ENCODE data around the gene ABHD12B. TPM values are rescaled to one million over a fixed set of nuclear protein-coding genes. Genes with fewer than 3 reads are reported as not detected.

The ABHD12B gene
- polyA plus RNA-seq, 3 donors = 0.81 to 1.3 (median 1.0) TPM

DNA sequence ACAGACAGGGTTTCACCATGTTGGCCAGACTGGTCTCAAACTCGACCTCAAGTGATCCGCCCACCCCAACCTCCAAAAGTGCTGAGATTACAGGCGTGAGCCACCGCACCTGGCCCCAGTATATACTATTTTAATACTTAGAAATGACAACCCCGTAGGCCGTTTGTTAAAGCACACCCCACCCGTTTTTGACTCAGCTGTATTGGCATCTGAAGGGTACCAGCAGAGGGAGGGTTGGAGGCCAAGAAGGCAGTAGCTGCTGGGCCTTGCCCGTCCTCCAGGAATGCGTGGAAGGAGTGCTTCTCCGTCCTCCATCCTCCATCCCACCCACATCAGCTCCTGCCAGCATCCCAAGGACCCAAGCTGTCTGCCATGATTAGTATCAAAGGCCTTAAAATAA is 34.6 kb upstream of the ABHD12B start:
- no peak for DNase-seq (ENCODE audit: extremely low read depth in 1 of 11, low read depth in 9 of 11, low spot score in 4 of 11)

DNA sequence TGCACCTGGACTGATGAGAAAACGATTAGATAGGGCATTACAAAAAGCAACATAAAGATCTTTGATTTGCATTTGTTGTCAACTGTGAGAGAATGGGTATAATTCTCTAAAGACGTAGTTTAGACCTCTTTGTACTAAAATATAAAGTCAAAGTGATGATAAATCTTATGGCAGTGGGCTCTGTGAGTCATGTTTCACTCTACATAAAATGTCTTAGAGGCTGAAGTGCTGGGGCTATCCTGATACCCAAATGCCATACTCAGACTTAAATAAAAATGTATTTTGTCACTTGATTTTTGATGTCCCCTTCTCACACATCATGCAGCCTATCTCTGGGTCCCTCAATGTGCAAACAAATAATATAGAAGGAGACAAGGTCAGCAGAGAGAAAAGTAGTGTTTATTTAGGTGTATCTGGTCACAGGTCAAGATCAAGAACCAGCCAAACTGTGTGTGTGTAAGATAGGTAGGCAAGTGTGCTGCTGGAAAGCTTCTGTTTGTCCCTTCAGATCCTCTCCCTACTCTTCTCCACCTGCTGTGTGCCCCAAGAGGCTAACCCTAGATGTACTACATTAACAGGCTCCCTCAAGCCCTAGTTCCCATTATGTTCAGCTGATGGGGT is 33.9 kb upstream of the ABHD12B start:
- DNase-seq (ENCODE audit: extremely low read depth in 1 of 11, low read depth in 9 of 11, low spot score in 4 of 11) = no peak

DNA sequence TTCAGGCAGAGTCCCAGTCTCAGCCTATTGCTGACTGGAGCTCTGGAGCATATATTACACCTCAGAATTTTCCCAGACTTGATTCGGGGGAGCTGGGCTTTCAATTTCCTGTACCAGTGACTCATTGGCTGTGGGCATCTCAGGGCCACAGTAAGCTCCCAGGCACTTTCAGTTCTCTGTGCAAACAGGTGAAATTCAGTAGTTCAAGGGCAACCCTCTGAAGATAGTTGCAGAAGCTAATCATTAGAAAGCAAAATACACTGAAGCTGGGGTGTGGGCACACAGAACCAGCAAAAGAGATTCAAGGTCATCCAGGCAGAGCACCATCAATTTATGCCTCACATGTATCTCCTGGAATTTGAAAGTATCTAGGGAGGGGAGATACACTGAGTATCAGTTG is 32.8 kb upstream of the ABHD12B start:
- DNase-seq (ENCODE audit: extremely low read depth in 1 of 11, low read depth in 9 of 11, low spot score in 4 of 11) = no peak

DNA sequence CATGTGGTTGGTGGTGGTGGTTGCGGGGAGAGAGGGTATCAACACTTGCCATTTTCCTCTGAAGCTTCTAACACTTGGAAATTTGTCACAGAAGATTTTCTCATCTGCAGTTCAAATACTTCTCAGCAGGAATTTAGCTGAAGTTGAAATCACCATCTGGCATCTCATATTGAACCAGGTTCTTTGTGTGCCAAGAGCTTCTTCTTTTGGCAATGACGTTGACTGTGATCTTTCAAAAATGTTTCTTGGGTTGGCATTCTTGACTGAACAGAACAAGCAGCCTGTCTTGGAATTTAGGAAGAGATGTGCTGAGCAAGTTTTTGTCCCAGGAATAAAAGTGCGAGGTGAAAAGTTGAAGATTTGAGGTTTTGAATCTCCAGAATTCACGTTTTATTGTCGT is 32.2 kb upstream of the ABHD12B start:
- no peak for DNase-seq (ENCODE audit: extremely low read depth in 1 of 11, low read depth in 9 of 11, low spot score in 4 of 11)

DNA sequence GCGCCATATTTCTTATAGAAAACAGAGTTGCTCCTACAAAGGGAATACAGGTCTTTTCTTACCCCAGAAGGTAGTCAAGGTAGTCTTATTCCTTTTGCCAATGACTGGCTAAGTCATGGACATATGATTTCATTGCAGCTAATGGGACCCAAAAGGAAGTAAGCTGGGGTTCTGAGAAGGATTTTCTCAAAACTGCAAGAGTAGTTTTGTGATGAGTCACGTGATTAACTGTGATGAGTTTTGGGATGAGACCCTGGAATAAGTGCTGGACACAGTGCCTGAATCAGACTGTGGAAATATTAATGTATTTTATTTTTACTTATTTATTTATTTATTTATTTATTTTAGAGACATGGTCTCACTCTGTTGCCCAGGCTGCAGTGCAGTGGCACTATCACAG is 27.5 kb upstream of the ABHD12B start:
- DNase-seq (ENCODE audit: extremely low read depth in 1 of 11, low read depth in 9 of 11, low spot score in 4 of 11) = no peak

DNA sequence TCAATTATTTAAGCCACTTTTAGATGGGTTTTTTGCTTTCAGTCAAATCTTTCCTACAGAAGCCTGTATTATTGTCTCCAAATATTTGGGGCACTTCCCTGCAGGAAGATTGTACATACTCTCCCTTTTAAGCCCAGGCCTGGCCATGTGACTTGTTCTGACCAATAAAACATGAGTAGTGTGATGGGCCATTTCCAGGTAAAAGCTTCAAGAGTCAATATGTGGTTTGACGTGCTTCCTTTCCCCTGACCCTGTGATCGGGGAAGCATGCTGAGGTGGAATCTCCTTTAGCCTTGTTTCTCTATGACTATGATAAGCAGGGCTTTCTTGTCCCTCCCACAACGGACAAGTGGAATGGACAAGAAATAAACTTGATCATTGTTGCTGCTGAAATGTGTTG is 26.7 kb upstream of the ABHD12B start:
- DNase-seq (ENCODE audit: extremely low read depth in 1 of 11, low read depth in 9 of 11, low spot score in 4 of 11) = no peak

DNA sequence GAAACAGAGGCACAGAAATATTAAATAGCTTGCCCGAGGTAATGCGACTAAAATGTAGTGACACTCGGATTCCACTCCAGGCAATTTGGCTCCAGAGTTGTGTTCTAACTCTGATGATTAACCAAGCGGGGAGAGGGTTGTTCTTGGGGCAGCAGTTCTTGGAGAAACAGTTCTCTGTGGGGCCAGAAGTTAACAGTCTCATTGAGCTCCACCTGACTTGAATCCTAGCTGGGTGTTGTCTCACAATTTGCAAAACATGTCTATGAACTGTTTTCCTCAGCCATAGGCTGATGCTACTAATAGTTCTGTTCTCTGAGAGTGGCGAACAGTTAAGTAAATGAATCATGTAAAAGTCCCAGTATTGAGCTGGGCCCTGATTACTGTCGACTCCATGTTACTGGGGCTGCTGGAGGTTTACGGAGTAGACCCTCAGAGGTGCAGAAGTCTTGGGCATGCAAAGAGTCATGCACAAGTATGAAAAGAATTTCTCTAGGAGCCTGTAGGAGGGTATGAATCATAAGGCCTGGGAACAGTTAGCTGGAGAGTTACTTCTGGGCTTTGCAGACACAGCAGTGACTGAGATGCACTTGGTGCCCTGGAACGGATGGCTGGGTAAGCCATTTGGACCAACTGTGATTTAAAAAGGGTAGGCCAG is 25.5 kb upstream of the ABHD12B start:
- DNase-seq (ENCODE audit: extremely low read depth in 1 of 11, low read depth in 9 of 11, low spot score in 4 of 11) = no peak

DNA sequence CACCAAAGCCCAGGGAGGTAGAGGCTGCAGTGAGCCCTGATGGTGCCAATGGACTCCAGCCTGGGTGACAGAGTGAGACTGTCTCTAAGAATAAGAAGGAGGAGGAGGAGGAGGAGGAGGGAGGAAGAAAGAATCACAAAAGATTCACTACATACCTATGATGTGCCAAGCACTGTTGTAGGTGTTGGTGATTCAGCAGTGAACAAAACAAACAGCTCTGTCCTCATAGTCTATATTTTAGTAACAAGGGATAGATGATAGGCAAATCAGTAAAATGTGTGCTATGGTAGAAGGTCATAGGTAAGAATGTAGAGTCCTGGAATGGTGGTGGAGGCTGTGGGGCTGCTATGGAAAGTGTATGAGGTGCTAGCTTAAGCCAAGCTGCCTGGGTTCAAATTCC is 18.0 kb upstream of the ABHD12B start:
- DNase-seq (ENCODE audit: extremely low read depth in 1 of 11, low read depth in 9 of 11, low spot score in 4 of 11) = no peak

DNA sequence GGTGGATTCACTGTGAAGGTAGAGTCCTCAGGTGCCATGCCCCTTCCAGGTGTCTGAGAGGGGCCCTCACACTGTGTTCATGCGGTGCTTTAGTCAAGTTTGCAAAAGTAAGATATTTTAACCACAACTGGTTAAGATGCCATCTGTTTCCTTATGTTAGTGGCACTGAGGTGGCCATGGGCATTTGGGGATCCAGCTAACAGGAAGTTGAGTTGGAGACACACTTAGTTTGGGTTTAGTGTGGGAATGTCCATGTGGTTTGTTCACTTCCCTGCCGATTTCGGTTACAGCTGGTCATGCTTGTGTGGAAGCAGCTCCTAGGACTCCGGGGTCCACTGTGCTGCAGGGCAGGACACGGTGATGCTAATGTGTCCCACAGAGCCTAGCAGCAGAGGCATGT is 17.3 kb upstream of the ABHD12B start:
- DNase-seq (ENCODE audit: extremely low read depth in 1 of 11, low read depth in 9 of 11, low spot score in 4 of 11) = no peak

DNA sequence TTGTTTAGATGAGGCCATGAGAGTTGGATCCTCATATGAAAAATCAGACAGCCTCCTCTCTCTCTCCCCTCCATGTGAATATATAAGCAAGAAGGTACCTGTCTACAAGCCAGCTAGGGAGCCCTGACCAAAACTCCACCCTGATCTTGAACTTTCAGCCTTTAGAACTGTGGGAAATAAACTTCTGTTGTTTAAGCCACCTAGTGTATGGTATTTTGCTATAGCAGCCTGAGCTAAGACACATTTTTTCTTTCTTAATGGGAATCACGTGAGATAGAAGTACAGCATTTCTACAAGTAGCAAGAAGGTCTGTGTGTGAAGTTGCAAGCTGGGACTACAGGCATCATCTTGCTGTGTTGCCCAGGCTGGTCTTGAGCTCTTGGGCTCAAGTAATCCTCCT is 16.3 kb upstream of the ABHD12B start:
- DNase-seq (ENCODE audit: extremely low read depth in 1 of 11, low read depth in 9 of 11, low spot score in 4 of 11) = no peak

DNA sequence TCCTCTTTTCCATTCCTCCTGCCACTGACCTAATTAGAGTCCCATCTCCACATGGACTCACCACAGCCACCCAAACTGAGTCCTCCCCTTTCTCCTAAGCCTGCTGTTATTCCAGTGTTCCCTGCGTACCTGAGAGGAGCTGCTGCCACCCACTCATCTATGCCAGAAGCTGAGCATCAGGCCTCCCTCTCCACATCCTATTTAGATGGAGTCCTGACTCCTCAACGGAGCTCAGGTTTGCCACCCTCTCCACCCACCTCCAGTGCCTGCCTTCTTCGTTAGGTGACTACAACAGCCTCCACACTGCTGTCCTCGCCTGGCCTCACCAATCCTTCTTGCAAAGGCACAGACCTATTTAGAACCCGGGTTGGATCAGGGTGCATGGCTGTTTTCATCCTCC is 15.2 kb upstream of the ABHD12B start:
- no peak for DNase-seq (ENCODE audit: extremely low read depth in 1 of 11, low read depth in 9 of 11, low spot score in 4 of 11)

DNA sequence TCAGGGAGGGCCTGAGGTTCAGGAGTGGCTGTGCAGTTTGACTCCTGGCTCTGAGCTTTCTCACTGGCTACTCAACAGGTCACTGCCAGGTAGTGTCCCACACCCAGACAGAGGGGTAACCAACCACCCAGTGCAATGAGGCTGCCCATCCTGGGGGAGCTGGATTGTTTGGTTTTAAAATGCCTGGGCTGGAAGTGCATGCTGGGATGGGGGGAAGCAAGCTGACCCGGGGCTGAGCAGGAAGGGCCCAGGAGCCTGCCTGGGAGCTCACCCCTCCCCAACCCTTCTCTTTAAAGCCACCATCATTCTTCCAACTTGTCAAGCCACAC is 12.6 kb upstream of the ABHD12B start:
- peak in 2 of 11 donors; percentile 9 to 29 for DNase-seq (ENCODE audit: extremely low read depth in 1 of 11, low read depth in 9 of 11, low spot score in 4 of 11)

DNA sequence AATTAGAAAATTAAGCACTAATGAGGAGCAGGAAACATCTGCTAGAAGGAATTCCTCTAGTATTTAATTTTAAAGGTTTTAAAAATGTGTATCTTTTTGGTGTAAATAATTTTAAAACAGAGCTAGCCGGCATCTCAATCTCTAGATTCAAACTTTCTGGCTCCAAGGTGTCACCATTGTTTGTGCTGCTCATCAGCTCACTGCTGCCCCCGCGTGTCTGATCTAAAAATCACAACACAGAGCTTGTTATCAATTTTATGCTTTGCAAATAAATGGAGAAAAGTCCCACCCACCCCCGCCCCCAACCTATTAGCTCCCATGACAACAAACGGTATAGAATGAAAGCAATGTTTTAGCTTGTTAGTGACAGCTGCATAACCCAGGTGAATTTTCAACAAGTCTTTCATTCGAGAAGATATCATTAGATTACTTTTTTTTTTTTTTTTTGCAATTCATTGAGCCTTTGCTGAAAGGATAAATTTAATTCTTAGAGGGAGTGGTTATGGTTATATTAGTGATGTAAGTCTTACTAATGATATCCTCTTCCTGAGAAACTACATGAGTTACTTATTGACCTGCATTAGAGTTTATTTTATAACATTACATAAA is 11.3 kb upstream of the ABHD12B start:
- DNase-seq (ENCODE audit: extremely low read depth in 1 of 11, low read depth in 9 of 11, low spot score in 4 of 11) = peak; percentile 53 to 84 (median 71)

DNA sequence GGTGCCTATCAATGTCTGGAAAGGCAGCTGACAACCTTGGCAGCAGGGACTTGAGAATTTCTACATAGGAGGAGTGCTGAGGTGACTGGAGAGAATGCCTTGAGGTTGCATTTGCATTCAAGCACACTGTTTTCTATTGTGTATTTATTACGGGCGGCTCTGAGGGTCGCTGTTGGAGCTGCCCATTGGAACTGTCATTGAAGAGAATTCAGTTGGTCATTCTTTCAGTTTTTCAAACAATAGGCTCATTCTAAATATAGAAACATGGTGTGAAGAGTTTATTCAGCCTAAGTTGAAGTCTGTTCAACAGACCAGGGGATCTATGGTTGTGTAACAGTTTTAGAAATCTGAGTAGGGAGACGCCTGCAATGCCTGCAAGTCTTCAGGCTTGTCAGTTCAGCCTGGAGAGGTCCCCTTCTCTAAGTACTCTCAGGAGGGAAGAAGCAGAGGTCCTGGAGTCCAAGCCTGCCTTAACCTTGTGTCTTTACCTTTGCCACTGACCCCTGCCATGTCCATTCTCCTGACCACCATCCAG is 9.8 kb upstream of the ABHD12B start:
- no peak for DNase-seq (ENCODE audit: extremely low read depth in 1 of 11, low read depth in 9 of 11, low spot score in 4 of 11)

DNA sequence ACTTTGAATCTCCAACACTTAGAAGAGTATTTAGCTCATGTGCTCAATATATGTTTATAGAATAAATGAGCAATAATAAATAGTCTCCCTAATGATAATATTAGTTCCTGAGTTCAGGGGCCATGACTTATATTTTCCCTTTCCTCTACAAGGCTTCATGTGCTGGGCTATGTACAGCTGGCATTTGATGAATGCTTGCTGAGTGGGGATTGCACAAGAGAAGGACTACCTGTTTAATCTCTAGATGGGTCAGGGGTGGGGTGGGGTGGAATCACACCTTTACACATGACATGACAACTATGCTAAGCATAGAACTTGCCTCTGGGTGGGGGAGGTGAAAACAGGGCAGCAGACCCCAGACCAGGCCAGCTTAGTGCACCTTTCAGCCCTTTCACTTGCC is 7.6 kb upstream of the ABHD12B start:
- no peak for DNase-seq (ENCODE audit: extremely low read depth in 1 of 11, low read depth in 9 of 11, low spot score in 4 of 11)

DNA sequence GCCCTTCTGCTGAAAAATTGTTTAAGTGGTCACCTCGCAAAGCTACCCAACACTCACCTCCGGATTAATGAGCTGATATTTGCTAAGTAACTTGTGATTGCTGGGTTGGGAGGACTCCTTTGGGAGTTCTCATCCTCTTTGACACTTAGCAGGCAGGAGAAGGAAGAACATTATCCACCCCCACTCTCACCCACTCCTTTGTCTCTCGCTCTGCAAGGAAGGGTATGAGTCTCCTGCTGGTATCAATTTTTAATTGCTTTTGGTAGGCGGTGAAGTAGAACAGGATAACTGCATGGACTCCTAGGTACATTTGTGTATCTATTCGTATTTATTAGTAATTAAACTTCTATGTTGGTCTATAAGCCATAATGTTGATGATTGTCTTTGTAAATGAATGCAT is 6.9 kb upstream of the ABHD12B start:
- no peak for DNase-seq (ENCODE audit: extremely low read depth in 1 of 11, low read depth in 9 of 11, low spot score in 4 of 11)

DNA sequence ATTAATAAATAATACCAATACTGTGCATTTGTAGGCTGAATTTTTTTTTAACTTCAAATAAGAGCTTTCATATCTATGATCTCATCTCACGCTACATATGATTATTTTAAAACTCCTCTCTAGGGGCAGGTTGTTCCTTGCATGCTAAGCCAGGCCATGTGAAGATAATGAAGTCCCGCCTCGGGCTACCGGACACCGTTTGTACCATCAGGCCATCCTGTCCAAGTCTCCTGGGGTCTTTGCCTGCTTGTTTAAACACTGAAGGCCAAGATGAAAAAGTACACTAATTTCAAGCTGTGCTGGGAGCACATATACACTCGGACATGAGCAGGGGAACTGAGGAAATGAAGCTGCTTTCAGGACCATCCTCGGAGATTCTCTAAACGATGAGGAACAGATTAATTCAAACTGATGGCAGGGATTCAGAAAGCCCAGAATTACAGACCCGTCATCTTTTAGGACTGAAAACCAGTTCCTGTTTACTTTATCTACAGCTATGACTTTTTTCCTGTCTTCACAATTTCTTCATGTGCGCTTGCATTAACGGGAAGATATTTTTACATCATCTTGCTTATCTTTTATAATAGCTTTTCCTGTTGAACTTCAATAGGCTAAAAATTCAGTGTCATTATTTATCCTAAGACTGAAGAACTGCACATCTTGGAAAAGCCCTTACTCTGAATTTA is 6.3 kb upstream of the ABHD12B start:
- DNase-seq (ENCODE audit: extremely low read depth in 1 of 11, low read depth in 9 of 11, low spot score in 4 of 11) = no peak

DNA sequence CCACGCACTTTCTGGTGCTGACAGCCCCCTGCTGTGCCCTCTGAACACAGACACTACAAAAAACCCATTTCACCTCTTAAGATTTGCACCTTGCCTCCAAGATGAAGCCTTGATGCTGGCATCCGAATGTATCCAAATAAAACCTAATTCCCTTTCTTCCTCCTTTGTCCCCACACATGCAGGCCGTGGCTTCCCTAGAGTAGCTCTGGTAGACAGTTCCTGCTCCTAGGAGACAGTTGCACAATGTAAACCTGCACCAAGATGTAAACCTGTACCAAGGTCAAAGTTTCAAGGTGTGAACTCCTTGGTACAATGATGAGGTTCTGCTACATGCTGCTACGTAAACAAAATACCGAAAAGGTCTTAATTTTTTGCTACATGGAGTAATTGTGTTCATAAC is 625 bp upstream of the ABHD12B start:
- DNase-seq (ENCODE audit: extremely low read depth in 1 of 11, low read depth in 9 of 11, low spot score in 4 of 11) = no peak

DNA sequence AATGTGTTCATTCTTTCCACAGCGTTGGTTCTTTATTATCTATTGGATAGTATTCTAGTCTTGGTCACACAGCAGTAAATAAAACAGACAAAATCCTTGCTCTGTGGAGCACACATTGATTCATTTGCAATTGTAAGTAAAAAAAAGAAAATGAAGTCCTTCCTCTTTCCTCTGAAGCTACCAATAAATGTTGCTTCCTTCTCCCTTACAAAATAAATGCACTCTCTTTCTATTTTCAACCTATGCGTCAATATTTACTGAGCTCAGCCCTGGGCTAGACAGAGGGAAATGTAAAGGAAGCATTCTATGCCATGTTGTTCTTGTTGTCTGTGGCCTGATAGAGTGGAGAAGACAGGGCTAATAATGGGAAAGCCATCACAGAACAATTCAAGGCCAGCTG is 2.9 kb downstream of the ABHD12B start:
- DNase-seq (ENCODE audit: extremely low read depth in 1 of 11, low read depth in 9 of 11, low spot score in 4 of 11) = no peak

DNA sequence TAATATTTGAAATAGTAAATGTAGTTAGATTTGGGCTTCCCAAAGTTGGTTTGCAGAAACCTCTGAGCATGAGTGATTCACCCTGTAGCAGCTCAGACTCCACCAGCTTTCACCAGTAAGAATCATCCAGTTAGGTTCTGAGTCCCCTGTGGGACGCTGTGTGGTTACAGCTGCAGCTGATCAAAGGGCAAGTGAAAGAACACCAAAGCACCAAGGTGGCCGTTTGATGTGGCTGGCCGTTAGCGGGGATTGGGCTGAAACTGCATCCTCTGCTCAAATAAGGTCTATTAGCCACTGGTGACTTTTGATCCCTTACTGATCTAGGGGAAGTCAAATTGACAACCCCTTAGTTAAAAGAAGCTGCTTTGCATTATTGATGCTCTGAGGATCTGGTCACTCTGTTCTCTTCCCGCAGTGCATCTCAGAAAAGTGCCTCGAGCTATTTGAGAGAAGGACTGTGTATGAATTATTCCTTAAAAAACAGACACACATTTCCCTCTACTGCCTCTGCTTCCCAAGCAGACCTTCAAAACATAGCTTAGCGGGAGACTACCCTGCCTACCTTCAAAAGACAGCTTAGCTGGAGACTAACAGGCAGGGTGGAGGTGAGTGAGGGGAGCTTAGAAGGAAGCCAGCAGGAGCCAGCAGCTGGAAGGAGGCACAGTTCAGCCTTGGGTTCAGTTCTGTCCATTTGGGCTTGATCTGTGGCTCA is 3.7 kb downstream of the ABHD12B start:
- no peak for DNase-seq (ENCODE audit: extremely low read depth in 1 of 11, low read depth in 9 of 11, low spot score in 4 of 11)
